Activated CD8-positive, alpha-beta memory T cell treated with anti-CD3 and anti-CD28 coated beads, Interleukin-2, amount 50 U/mL, for 24 hours (primary cell): ENCODE results near the gene DZIP1L.
"Not testable (repeated sequence)": the region's sequence is repeated elsewhere in the genome, so short reads cannot be mapped to it uniquely, and the experiment has no call there.

Source experiments
- DNase-seq: peaks from one replicate; pipeline ENCODE4 v3.0.0-alpha.2; 2020; ENCODE audit errors: extremely low read depth

The DZIP1L gene

GRCh38 chr3:138114988-138115971 lies at the start of gene DZIP1L:
Gene DZIP1L, minus strand, starts transcription at chr3:138115608. Its CDS starts 11,637 bp downstream, at chr3:138103971.
- no peak for DNase-seq

GRCh38 chr3:138165061-138165460 lies 49.7 kb upstream of the DZIP1L start:
- no peak for DNase-seq

- DNase-seq = no peak
Observed at GRCh38 chr3:138157743-138158142, 42.3 kb upstream of the DZIP1L start.

GRCh38 chr3:138154534-138154933 lies 39.1 kb upstream of the DZIP1L start:
- no peak for DNase-seq

- DNase-seq = no peak
Observed at GRCh38 chr3:138148503-138148902, 33.1 kb upstream of the DZIP1L start.

- DNase-seq = not testable (repeated sequence)
Observed at GRCh38 chr3:138142181-138142580, 26.8 kb upstream of the DZIP1L start.

- no peak for DNase-seq
Observed at GRCh38 chr3:138140940-138141339, 25.5 kb upstream of the DZIP1L start.

GRCh38 chr3:138139691-138140090 lies 24.3 kb upstream of the DZIP1L start:
- DNase-seq = no peak

- DNase-seq = no peak
Observed at GRCh38 chr3:138137861-138138260, 22.5 kb upstream of the DZIP1L start.

GRCh38 chr3:138136201-138136600 lies 20.8 kb upstream of the DZIP1L start:
- DNase-seq = no peak

- no peak for DNase-seq
Observed at GRCh38 chr3:138135833-138136194, 20.4 kb upstream of the DZIP1L start.

GRCh38 chr3:138135146-138135832 lies 19.9 kb upstream of the DZIP1L start:
- DNase-seq = no peak

GRCh38 chr3:138132239-138132638 lies 16.8 kb upstream of the DZIP1L start, which contains the start of gene A4GNT:
Gene A4GNT, minus strand, starts transcription at chr3:138132390. Its CDS starts 1,134 bp downstream, at chr3:138131256.
- no peak for DNase-seq

GRCh38 chr3:138127636-138128365 lies 12.4 kb upstream of the DZIP1L start:
- DNase-seq = no peak

GRCh38 chr3:138125548-138126221 lies 10.3 kb upstream of the DZIP1L start:
- DNase-seq = no peak

- DNase-seq = no peak
Observed at GRCh38 chr3:138124706-138125355, 9.4 kb upstream of the DZIP1L start.

- DNase-seq = no peak
Observed at GRCh38 chr3:138124188-138124587, 8.8 kb upstream of the DZIP1L start.

GRCh38 chr3:138119423-138119766 lies 4.0 kb upstream of the DZIP1L start:
- DNase-seq = no peak

- peak; percentile 21 for DNase-seq
Observed at GRCh38 chr3:138118612-138119422, 3.4 kb upstream of the DZIP1L start.

GRCh38 chr3:138114431-138114918 lies 933 bp downstream of the DZIP1L start:
- DNase-seq = no peak
